H9 (cell line): Measurements from ENCODE around the gene LMX1B. TPM values are rescaled to one million over a fixed set of nuclear protein-coding genes. Genes with fewer than 3 reads are reported as not detected.
A peak's percentile ranks its signal among the peaks of the same experiment; 100 is the strongest.

ENCODE experiments used
- DNase-seq: peaks from one replicate; pipeline ENCODE4 v3.0.0-alpha.2; 2017
- H2AFZ ChIP-seq: one replicate; pipeline ENCODE4 v1.6.1; 2013; ENCODE audit warnings: mild to moderate bottlenecking, low read length, control low read depth, moderate library complexity
- H2AK5ac ChIP-seq: 2 replicates; pipeline ENCODE4 v1.6.1; 2013; ENCODE audit warnings: low read length, control low read depth, mixed read lengths; ENCODE audit not compliant: insufficient read length
- H2BK120ac ChIP-seq: one replicate; pipeline ENCODE4 v1.6.1; 2013; ENCODE audit warnings: low read depth, mild to moderate bottlenecking, low read length, control low read depth, inconsistent platforms; ENCODE audit not compliant: poor library complexity, severe bottlenecking
- H2BK12ac ChIP-seq: 2 replicates; pipeline ENCODE4 v1.6.1; 2013; ENCODE audit warnings: low read length, control low read depth, mixed read lengths, low read depth; ENCODE audit not compliant: insufficient read length
- H2BK15ac ChIP-seq: 2 replicates; pipeline ENCODE4 v1.6.1; 2013; ENCODE audit warnings: low read depth, low read length, control low read depth
- H2BK20ac ChIP-seq: one replicate; pipeline ENCODE4 v1.6.1; 2013; ENCODE audit warnings: low read depth, mild to moderate bottlenecking, low read length, control low read depth, inconsistent platforms; ENCODE audit not compliant: poor library complexity, severe bottlenecking
- H2BK5ac ChIP-seq: 2 replicates; pipeline ENCODE4 v1.6.1; 2013; ENCODE audit warnings: low read length, control low read depth, mixed read lengths; ENCODE audit not compliant: insufficient read length
- H3K14ac ChIP-seq: 2 replicates; pipeline ENCODE4 v1.6.1; 2013; ENCODE audit warnings: low read length, control low read depth; ENCODE audit not compliant: insufficient read depth
- H3K18ac ChIP-seq: 2 replicates; pipeline ENCODE4 v1.6.1; 2013; ENCODE audit warnings: low read depth, mild to moderate bottlenecking, mixed read lengths, low read length, control low read depth; ENCODE audit not compliant: insufficient read length
- H3K23ac ChIP-seq: 2 replicates; pipeline ENCODE4 v1.6.1; 2013; ENCODE audit warnings: low read length, control low read depth, mixed read lengths, low read depth; ENCODE audit not compliant: insufficient read length
- H3K23me2 ChIP-seq: 2 replicates; pipeline ENCODE4 v1.6.1; 2013; ENCODE audit warnings: low read depth, mild to moderate bottlenecking, mixed read lengths, low read length, control low read depth; ENCODE audit not compliant: insufficient read length, poor library complexity, severe bottlenecking
- H3K27ac ChIP-seq: 2 replicates; pipeline ENCODE4 v1.5.1; 2013; ENCODE audit warnings: low read length, control low read depth, mixed read lengths, low read depth; ENCODE audit not compliant: insufficient read length
- H3K27me3 ChIP-seq: 2 replicates; pipeline ENCODE4 v1.6.1; 2013; ENCODE audit warnings: low read length, control low read depth, inconsistent platforms; ENCODE audit not compliant: insufficient read depth
- H3K4ac ChIP-seq: 2 replicates; pipeline ENCODE4 v1.6.1; 2013; ENCODE audit warnings: low read depth, mild to moderate bottlenecking, control low read depth, inconsistent platforms, low read length, moderate library complexity
- H3K4me1 ChIP-seq: 2 replicates; pipeline ENCODE4 v1.6.1; 2013; ENCODE audit warnings: low read length, control low read depth, inconsistent platforms; ENCODE audit not compliant: insufficient read depth
- H3K4me2 ChIP-seq: 2 replicates; pipeline ENCODE4 v1.6.1; 2013; ENCODE audit warnings: low read length, control low read depth, mixed read lengths; ENCODE audit not compliant: insufficient read length, insufficient read depth
- H3K56ac ChIP-seq: 2 replicates; pipeline ENCODE4 v1.6.1; 2013; ENCODE audit warnings: low read depth, mild to moderate bottlenecking, mixed read lengths, low read length, control low read depth; ENCODE audit not compliant: insufficient read length
- H3K79me1 ChIP-seq: 2 replicates; pipeline ENCODE4 v1.6.1; 2013; ENCODE audit warnings: low read depth, mild to moderate bottlenecking, moderate library complexity, low read length, control low read depth, inconsistent platforms; ENCODE audit not compliant: insufficient read depth, poor library complexity, severe bottlenecking
- H3K79me2 ChIP-seq: 2 replicates; pipeline ENCODE4 v1.6.1; 2013; ENCODE audit warnings: low read length, control low read depth, inconsistent platforms; ENCODE audit not compliant: insufficient read depth
- H3K9ac ChIP-seq: 2 replicates; pipeline ENCODE4 v1.6.1; 2013; ENCODE audit warnings: low read length, control low read depth, mixed read lengths; ENCODE audit not compliant: insufficient read length; ENCODE audit errors: extremely low read depth
- H3K9me3 ChIP-seq: one replicate; pipeline ENCODE4 v1.6.1; 2013; ENCODE audit warnings: low read depth, low read length, inconsistent platforms; ENCODE audit not compliant: control insufficient read depth
- H3T11ph ChIP-seq: one replicate; pipeline ENCODE4 v1.6.1; 2013; ENCODE audit warnings: mild to moderate bottlenecking, low read length, control low read depth, inconsistent platforms
- H4K20me1 ChIP-seq: one replicate; pipeline ENCODE4 v1.6.1; 2013; ENCODE audit not compliant: control insufficient read depth, insufficient read length, insufficient read depth
- H4K5ac ChIP-seq: 2 replicates; pipeline ENCODE4 v1.6.1; 2013; ENCODE audit warnings: low read depth, mild to moderate bottlenecking, mixed read lengths, low read length, control low read depth; ENCODE audit not compliant: insufficient read length
- H4K8ac ChIP-seq: replicated peaks from 2 replicates; pipeline ENCODE4 v1.6.1; 2013; ENCODE audit warnings: low read length, control low read depth, mixed read lengths, low read depth; ENCODE audit not compliant: insufficient read length
- H4K91ac ChIP-seq: 2 replicates; pipeline ENCODE4 v1.6.1; 2013; ENCODE audit warnings: low read depth, mild to moderate bottlenecking, moderate library complexity, mixed read lengths, low read length, control low read depth; ENCODE audit not compliant: insufficient read length
- H3K27ac Mint-ChIP-seq, 3 experiments: 2 replicates in 2 of 3; 3 replicates in 1 of 3; pipeline ENCODE4 v1.8.0; 2020 to 2021; ENCODE audit warnings: mixed read lengths in 3 of 3, mild to moderate bottlenecking in 1 of 3, moderate library complexity in 1 of 3
- H3K27me3 Mint-ChIP-seq: 2 replicates; pipeline ENCODE4 v1.8.0; 2021; ENCODE audit warnings: low read depth, mild to moderate bottlenecking, moderate library complexity, mixed read lengths
- H3K36me3 Mint-ChIP-seq, 3 experiments: 2 replicates in 2 of 3; 3 replicates in 1 of 3; pipeline ENCODE4 v1.8.0; 2020 to 2021; ENCODE audit warnings: low read depth in 3 of 3, mixed read lengths in 3 of 3; ENCODE audit not compliant: insufficient read depth in 1 of 3
- H3K4me1 Mint-ChIP-seq, 2 experiments: 2 replicates each; pipeline ENCODE4 v1.8.0; 2020; ENCODE audit warnings: mixed read lengths in 2 of 2
- H3K4me3 Mint-ChIP-seq, 2 experiments: 2 replicates in 1 of 2; 3 replicates in 1 of 2; pipeline ENCODE4 v1.8.0; 2020 to 2021; ENCODE audit warnings: mild to moderate bottlenecking in 2 of 2, mixed read lengths in 2 of 2, moderate library complexity in 1 of 2
- H3K9me3 Mint-ChIP-seq, 2 experiments: 2 replicates in 1 of 2; 3 replicates in 1 of 2; pipeline ENCODE4 v1.8.0; 2020; ENCODE audit warnings: mild to moderate bottlenecking in 2 of 2, mixed read lengths in 2 of 2, moderate library complexity in 1 of 2
- CTCF ChIP-seq: fragments of 200-600 bp; sonication (generic); conservative IDR thresholded peaks from 3 replicates; pipeline ENCODE4 v1.8.0; 2021; ENCODE audit warnings: antibody characterized with exemption, mild to moderate bottlenecking
- WGBS: extraction: QIAGEN DNeasy Blood & Tissue Kit; methylation state at CpG from one replicate; pipeline ENCODE4 v1.1.7; 2013; ENCODE audit warnings: missing lambda C conversion rate, low lambda C conversion rate, mixed read lengths; ENCODE audit not compliant: insufficient read length; ENCODE audit errors: extremely low coverage; 5-methylcytosine and 5-hydroxymethylcytosine counted together
- total RNA-seq: library from RNA; stranded (reverse); gene quantifications from 2 replicates; pipeline ENCODE4 v1.2.1, GENCODE V29; 2021

The LMX1B gene
- total RNA-seq, 1 experiment from 2014 or later = 0.85 TPM

- no peak overlapping the region for H3K56ac ChIP-seq
- peaks cover 2% of the 10 kb centered on the region for H4K20me1 ChIP-seq
- H3K36me3 Mint-ChIP-seq = no peaks in the 10 kb centered on the region
- H3K4me2 ChIP-seq = peak overlapping the region; percentile 57
- H2BK5ac ChIP-seq = no peak overlapping the region
- H3T11ph ChIP-seq = no peak overlapping the region
- no peak overlapping the region for H3K27ac ChIP-seq
- no peak overlapping the region for H3K14ac ChIP-seq
- no peak overlapping the region for H3K18ac ChIP-seq
- TF ChIP-seq CTCF = no peak
- peaks cover 33 to 42% of the 10 kb centered on the region in 2 experiments for H3K4me1 Mint-ChIP-seq
- DNase-seq = no peak
- no peaks in the 10 kb centered on the region for H3K79me1 ChIP-seq
- H3K4ac ChIP-seq = no peak overlapping the region
- peaks cover 3% of the 10 kb centered on the region for H3K23me2 ChIP-seq
- no CpG with 5 or more reads among the region's 15 CpGs for WGBS
- H2BK120ac ChIP-seq = no peak overlapping the region
- no peak overlapping the region for H2BK20ac ChIP-seq
- H4K8ac ChIP-seq = no peak overlapping the region
- H3K27ac Mint-ChIP-seq = no peak overlapping the region
- peak overlapping the region in 1 of 2 experiments; percentile 67; a peak in 2 of 5 replicates for H3K4me3 Mint-ChIP-seq
- H3K27me3 Mint-ChIP-seq = peaks cover 21% of the 10 kb centered on the region
- H3K9me3 ChIP-seq = no peaks in the 10 kb centered on the region
- no peak overlapping the region for H4K5ac ChIP-seq
- no peak overlapping the region for H2AFZ ChIP-seq
- H4K91ac ChIP-seq = no peak overlapping the region
- H3K79me2 ChIP-seq = no peaks in the 10 kb centered on the region
- H2BK15ac ChIP-seq = no peak overlapping the region
- no peak overlapping the region for H3K9ac ChIP-seq
- H3K4me1 ChIP-seq = peaks cover 8% of the 10 kb centered on the region; the same call in 1 of the 2 replicates
- no peak overlapping the region for H3K23ac ChIP-seq
- no peaks in the 10 kb centered on the region for H3K9me3 Mint-ChIP-seq
- H2AK5ac ChIP-seq = no peak overlapping the region
- no peak overlapping the region for H2BK12ac ChIP-seq
- H3K27me3 ChIP-seq = no peaks in the 10 kb centered on the region; the same call in 1 of the 2 replicates
These were observed 51.9 kb downstream of the LMX1B start for GRCh38 chr9:126665644-126666035.
